ENCODE results near the gene CYP3A5. TPM values are rescaled to one million over a fixed set of nuclear protein-coding genes. Genes with fewer than 3 reads are reported as not detected.

The CYP3A5 gene
- total and polyA plus RNA-seq, 2 of the 13 experiments (the other 11 are each of a cell fraction or from before 2014, with no cell fraction given): 5.7 to 9.3 TPM

- TF ChIP-seq HMGXB4 (CRISPR knock-in tag; IDR thresholded peaks at IDR 0.05; ENCODE audit: borderline replicate concordance in 1 of 2, low read depth in 1 of 2) (peak; percentile 21 to 62; a peak in 3 of 4 replicates), FUBP1 (CRISPR knock-in tag; IDR thresholded peaks at IDR 0.05; ENCODE audit: borderline replicate concordance) (no peak), BCL6 (CRISPR knock-in tag; IDR thresholded peaks at IDR 0.05) (peak; percentile 70), KDM5A (IDR thresholded peaks at IDR 0.05; ENCODE audit: borderline replicate concordance, low read length) (no peak), ZMYM3 (CRISPR knock-in tag; IDR thresholded peaks at IDR 0.05) (peak; percentile 76), CBX1 (IDR thresholded peaks at IDR 0.05; ENCODE audit: low read depth) (peak; percentile 54), SRSF9 (IDR thresholded peaks at IDR 0.05; ENCODE audit: borderline replicate concordance, insufficient read depth, low read depth, low read length, poor library complexity, severe bottlenecking) (no peak), ZNF788 (CRISPR knock-in tag; IDR thresholded peaks at IDR 0.05; ENCODE audit: borderline replicate concordance) (peak; percentile 85; the same call in 1 of the 2 replicates), MLX (CRISPR knock-in tag; IDR thresholded peaks at IDR 0.05) (no peak), ZNF777 (CRISPR knock-in tag; IDR thresholded peaks at IDR 0.05) (no peak), ISX (CRISPR knock-in tag; conservative IDR thresholded peaks at IDR 0.05) (0 out of 2 replicates have a peak, but pooled peaks have one; percentile 42), BATF2 (CRISPR knock-in tag; IDR thresholded peaks at IDR 0.05) (0 out of 2 replicates have a peak, but pooled peaks have one; percentile 31), UBTF (CRISPR knock-in tag; IDR thresholded peaks at IDR 0.05) (peak; percentile 67), DMAP1 (CRISPR knock-in tag; IDR thresholded peaks at IDR 0.05) (peak; percentile 47; the same call in 1 of the 2 replicates), SMAD3 (CRISPR knock-in tag; IDR thresholded peaks at IDR 0.05) (peak; percentile 49), ZFP90 (CRISPR knock-in tag; IDR thresholded peaks at IDR 0.05; ENCODE audit: borderline replicate concordance) (peak; percentile 77; the same call in 1 of the 2 replicates)
- TF ChIP-seq, protein P1, sequence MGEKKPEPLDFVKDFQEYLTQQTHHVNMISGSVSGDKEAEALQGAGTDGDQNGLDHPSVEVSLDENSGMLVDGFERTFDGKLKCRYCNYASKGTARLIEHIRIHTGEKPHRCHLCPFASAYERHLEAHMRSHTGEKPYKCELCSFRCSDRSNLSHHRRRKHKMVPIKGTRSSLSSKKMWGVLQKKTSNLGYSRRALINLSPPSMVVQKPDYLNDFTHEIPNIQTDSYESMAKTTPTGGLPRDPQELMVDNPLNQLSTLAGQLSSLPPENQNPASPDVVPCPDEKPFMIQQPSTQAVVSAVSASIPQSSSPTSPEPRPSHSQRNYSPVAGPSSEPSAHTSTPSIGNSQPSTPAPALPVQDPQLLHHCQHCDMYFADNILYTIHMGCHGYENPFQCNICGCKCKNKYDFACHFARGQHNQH (CRISPR knock-in tag; IDR thresholded peaks at IDR 0.05): peak; percentile 82
- TF ChIP-seq, protein P2, sequence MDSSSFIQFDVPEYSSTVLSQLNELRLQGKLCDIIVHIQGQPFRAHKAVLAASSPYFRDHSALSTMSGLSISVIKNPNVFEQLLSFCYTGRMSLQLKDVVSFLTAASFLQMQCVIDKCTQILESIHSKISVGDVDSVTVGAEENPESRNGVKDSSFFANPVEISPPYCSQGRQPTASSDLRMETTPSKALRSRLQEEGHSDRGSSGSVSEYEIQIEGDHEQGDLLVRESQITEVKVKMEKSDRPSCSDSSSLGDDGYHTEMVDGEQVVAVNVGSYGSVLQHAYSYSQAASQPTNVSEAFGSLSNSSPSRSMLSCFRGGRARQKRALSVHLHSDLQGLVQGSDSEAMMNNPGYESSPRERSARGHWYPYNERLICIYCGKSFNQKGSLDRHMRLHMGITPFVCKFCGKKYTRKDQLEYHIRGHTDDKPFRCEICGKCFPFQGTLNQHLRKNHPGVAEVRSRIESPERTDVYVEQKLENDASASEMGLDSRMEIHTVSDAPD (CRISPR knock-in tag; IDR thresholded peaks at IDR 0.05): no peak
Observed at GRCh38 chr7:99693427-99694200, 13.8 kb upstream of the CYP3A5 start (continued).

Measured in HepG2 (cell line).